OCI-LY7 (cell line): ENCODE data around the gene ARHGEF40. TPM values are rescaled to one million over a fixed set of nuclear protein-coding genes. Genes with fewer than 3 reads are reported as not detected.
A peak's percentile ranks its signal among the peaks of the same experiment; 100 is the strongest.

Experiments used
- Bru-seq: library from RNA; stranded (reverse); fragments of 400-500 nt; gene quantifications from one replicate; lab custom pipeline; 2021; lab: Mats Ljungman, UMichigan
- BruChase-seq, 2 experiments: library from RNA; stranded (reverse); fragments of 400-500 nt; gene quantifications; one replicate each; lab custom pipeline; 2021; lab: Mats Ljungman, UMichigan
- BruUV-seq: library from RNA; stranded (reverse); fragments of 400-500 nt; replicated peaks from 2 replicates; lab custom pipeline; 2021; lab: Mats Ljungman, UMichigan
- CTCF ChIA-PET: fragments of 300-600 bp; sonication (Branson Sonifier 250); formaldehyde crosslinking; loops from one replicate; lab custom pipeline; 2022; ENCODE audit warnings: antibody characterized with exemption; ENCODE audit not compliant: unreplicated experiment; lab: Charles Lee
- POLR2A ChIA-PET: fragments of 300-600 bp; sonication (Branson Sonifier 250); formaldehyde crosslinking; loops from one replicate; lab custom pipeline; 2022; ENCODE audit warnings: antibody characterized with exemption; lab: Charles Lee
- DNase-seq: peaks from one replicate; pipeline ENCODE4 v3.0.0-alpha.2; 2015; ENCODE audit warnings: low spot score
- H2AFZ ChIP-seq: fragments of 200-600 bp; sonication (generic), shearing (Covaris generic); 2 replicates; pipeline ENCODE4 v1.6.1; 2014; ENCODE audit warnings: mild to moderate bottlenecking, antibody characterized with exemption, low read length, moderate library complexity
- H3K27ac ChIP-seq: fragments of 200-600 bp; sonication (generic); 2 replicates; pipeline ENCODE4 v1.5.1; 2014; ENCODE audit warnings: mixed run types, low read depth, mild to moderate bottlenecking, moderate library complexity, low read length, inconsistent platforms; ENCODE audit not compliant: poor library complexity, severe bottlenecking
- H3K36me3 ChIP-seq: fragments of 200-600 bp; sonication (generic); 2 replicates; pipeline ENCODE4 v1.6.1; 2014; ENCODE audit warnings: mild to moderate bottlenecking, antibody characterized with exemption, low read length, moderate library complexity, mixed read lengths; ENCODE audit not compliant: insufficient read depth
- H3K4me1 ChIP-seq: fragments of 200-600 bp; sonication (generic); 2 replicates; pipeline ENCODE4 v1.5.1; 2014; ENCODE audit warnings: mild to moderate bottlenecking, low read length; ENCODE audit not compliant: insufficient read depth, poor library complexity, severe bottlenecking
- H3K4me2 ChIP-seq: fragments of 200-600 bp; sonication (generic); 2 replicates; pipeline ENCODE4 v1.6.1; 2014; ENCODE audit warnings: mild to moderate bottlenecking, low read length
- H3K4me3 ChIP-seq: fragments of 200-600 bp; sonication (generic); 2 replicates; pipeline ENCODE4 v1.5.1; 2014; ENCODE audit warnings: mild to moderate bottlenecking, low read depth, low read length; ENCODE audit not compliant: poor library complexity, severe bottlenecking
- H3K79me2 ChIP-seq: fragments of 200-600 bp; sonication (generic); 2 replicates; pipeline ENCODE4 v1.6.1; 2016; ENCODE audit warnings: low read depth, mild to moderate bottlenecking, low read length, moderate library complexity, mixed read lengths; ENCODE audit not compliant: insufficient read depth
- H3K9me2 ChIP-seq: fragments of 200-600 bp; sonication (generic); 2 replicates; pipeline ENCODE4 v1.6.1; 2016; ENCODE audit warnings: mild to moderate bottlenecking, low read length, mixed read lengths; ENCODE audit not compliant: insufficient read depth
- H3K9me3 ChIP-seq: fragments of 200-600 bp; sonication (generic); 2 replicates; pipeline ENCODE4 v1.6.1; 2014; ENCODE audit warnings: mild to moderate bottlenecking, mixed run types, low read length, mixed read lengths
- H4K20me1 ChIP-seq: fragments of 200-600 bp; sonication (generic); 2 replicates; pipeline ENCODE4 v1.6.1; 2014; ENCODE audit warnings: mild to moderate bottlenecking, antibody characterized with exemption, low read length, moderate library complexity, mixed read lengths; ENCODE audit not compliant: insufficient read depth
- CTCF ChIP-seq: fragments of 200-600 bp; sonication (generic); conservative IDR thresholded peaks from 2 replicates; pipeline ENCODE4 v1.5.1; 2014; ENCODE audit warnings: mild to moderate bottlenecking, antibody characterized with exemption, low read length, moderate library complexity, mixed read lengths
- EZH2phosphoT487 ChIP-seq: fragments of 200-600 bp; sonication (generic); IDR thresholded peaks from 2 replicates; pipeline ENCODE4 v1.6.1; 2018; ENCODE audit warnings: low read depth, borderline replicate concordance, mild to moderate bottlenecking, mixed run types, antibody characterized with exemption, low read length, moderate library complexity, mixed read lengths
- intact Hi-C: fragments of 100-400 bp; cut with micrococcal nuclease; formaldehyde crosslinking; loops from one replicate; pipeline ENCODE4 v1.10.0; 2022; ENCODE audit not compliant: unreplicated experiment
- long read RNA-seq: library from polyadenylated mRNA; stranded (forward); transcript quantifications from one replicate; pipeline ENCODE4 v2.0.0, GENCODE V29; 2022
- total RNA-seq, 2 experiments: library from RNA; depleted of rRNA in 1 of 2; stranded (reverse); fragments of >200 nt in 1 of 2; shearing (Covaris generic) in 1 of 2; gene quantifications; 2 replicates each; pipeline ENCODE4 v1.2.3, GENCODE V29; 2014 to 2022

ARHGEF40 gene
- total RNA-seq (2014; rRNA removed; shearing (Covaris generic)) (1.3 and 4.3 TPM in 2 replicates), total RNA-seq (2022) (2.0 TPM in 2 replicates), Bru-seq, nascent RNA (percentile 24 among the genes with signal in this experiment), BruChase-seq, experiment 1, labeled RNA remaining after a 6-hour chase (percentile 23 among the genes with signal in this experiment), BruChase-seq, experiment 2, labeled RNA remaining after a 2-hour chase (percentile 26 among the genes with signal in this experiment)
- long read RNA-seq, partial matches to known transcripts = 0 of 3 reads
- long read RNA-seq, other reads (novel, unspliced or antisense) = 3 of 3 reads

- intact Hi-C loops = loop anchor here (2.0 kb wide), 1 partner anchor 17 kb away; no protein-coding TSS in a partner anchor
- no peak for TF ChIP-seq CTCF
- no peak for TF ChIP-seq EZH2phosphoT487
Observed at GRCh38 chr14:21070083-21070609, at the start of gene ARHGEF40. Gene ARHGEF40 (plus strand): TSS chr14:21070304. CDS start chr14:21070397, 93 bp downstream.

GRCh38 chr14:21020977-21021545, 49.0 kb upstream of the ARHGEF40 start:
- no peak for DNase-seq
- Histone ChIP-seq H3K27ac (no peak overlapping the region), H2AFZ (no peak overlapping the region), H3K9me2 (no peaks in the 10 kb centered on the region), H3K79me2 (no peaks in the 10 kb centered on the region), H3K4me2 (no peak overlapping the region), H4K20me1 (no peaks in the 10 kb centered on the region), H3K4me1 (no peaks in the 10 kb centered on the region), H3K9me3 (no peaks in the 10 kb centered on the region), H3K36me3 (no peaks in the 10 kb centered on the region), H3K4me3 (no peak overlapping the region)
- ChIA-PET CTCF (no interaction called here), POLR2A (no interaction called here)
- BruUV-seq = no TSS peak
- no peak for TF ChIP-seq EZH2phosphoT487
- TF ChIP-seq CTCF = no peak
- intact Hi-C loops = no loop called here

More at GRCh38 chr14:21070083-21070609, at the start of gene ARHGEF40:
- peak; percentile 36 for DNase-seq
- Histone ChIP-seq H3K79me2 (no peaks in the 10 kb centered on the region), H4K20me1 (no peaks in the 10 kb centered on the region), H3K27ac (peak within 1 kb of the TSS; percentile 20), H3K9me3 (no peaks in the 10 kb centered on the region), H2AFZ (peak within 1 kb of the TSS; percentile 60; the same call in 1 of the 2 replicates), H3K4me3 (peak within 1 kb of the TSS; percentile 68), H3K4me2 (peak within 1 kb of the TSS; percentile 87), H3K9me2 (no peaks in the 10 kb centered on the region), H3K4me1 (peaks cover 41% of the 10 kb centered on the region), H3K36me3 (no peaks in the 10 kb centered on the region)
- BruUV-seq = no TSS peak
- CTCF ChIA-PET = interaction anchor here (0.6 to 2.0 kb wide), 6 partner anchors 9 to 55 kb away, joined by 3 to 16 read pairs (median 6); no protein-coding TSS in a partner anchor
- POLR2A ChIA-PET = interaction anchor here (0.6 to 2.7 kb wide), 8 partner anchors 14 to 971 kb away, joined by 3 to 31 read pairs (median 4); no protein-coding TSS in a partner anchor
